ENCODE measurements around the gene MYO18A. TPM values are rescaled to one million over a fixed set of nuclear protein-coding genes. Genes with fewer than 3 reads are reported as not detected.
"Not testable (repeated sequence)": the region's sequence is repeated elsewhere in the genome, so short reads cannot be mapped to it uniquely, and the experiment has no call there.

MYO18A gene
- total RNA-seq, 1 donor from 2014 or later, result 53.9 TPM

GRCh38 chr17:29148257-29148789, 31.9 kb downstream of the MYO18A start:
- DNase-seq, result no peak

GRCh38 chr17:29147682-29148081, 32.5 kb downstream of the MYO18A start:
- no peak for DNase-seq

GRCh38 chr17:29147228-29147627, 33.0 kb downstream of the MYO18A start:
- not testable (repeated sequence) for DNase-seq

GRCh38 chr17:29146369-29146972, 33.7 kb downstream of the MYO18A start:
- no peak for DNase-seq

GRCh38 chr17:29145289-29146073, 34.7 kb downstream of the MYO18A start:
- peak; percentile 28 for DNase-seq

GRCh38 chr17:29143894-29144293, 36.3 kb downstream of the MYO18A start:
- no peak for DNase-seq

GRCh38 chr17:29141514-29141876, 38.7 kb downstream of the MYO18A start:
- no peak for DNase-seq

- peak; percentile 43 for DNase-seq
These were observed 39.3 kb downstream of the MYO18A start for GRCh38 chr17:29140631-29141513.

GRCh38 chr17:29140051-29140621, 40.1 kb downstream of the MYO18A start:
- peak; percentile 43 for DNase-seq

GRCh38 chr17:29138971-29139691, 41.1 kb downstream of the MYO18A start:
- DNase-seq, result no peak

GRCh38 chr17:29138184-29138955, 41.8 kb downstream of the MYO18A start:
- DNase-seq, result no peak

- no peak for DNase-seq
These were observed 43.0 kb downstream of the MYO18A start for GRCh38 chr17:29136998-29137730.

GRCh38 chr17:29135464-29135863, 44.7 kb downstream of the MYO18A start:
- DNase-seq, result no peak

- no peak for DNase-seq
These were observed 47.0 kb downstream of the MYO18A start for GRCh38 chr17:29133121-29133713.

- DNase-seq, result no peak
These were observed 48.1 kb downstream of the MYO18A start for GRCh38 chr17:29131814-29132682.

- DNase-seq, result no peak
These were observed 50.5 kb downstream of the MYO18A start for GRCh38 chr17:29129731-29130130.

- DNase-seq, result no peak
These were observed 52.4 kb downstream of the MYO18A start for GRCh38 chr17:29127840-29128239.

- DNase-seq, result no peak
These were observed 53.8 kb downstream of the MYO18A start for GRCh38 chr17:29126268-29126930.
